ENCODE measurements around the gene ILK. TPM values are rescaled to one million over a fixed set of nuclear protein-coding genes. Genes with fewer than 3 reads are reported as not detected.
A peak's percentile ranks its signal among the peaks of the same experiment; 100 is the strongest.

Gene ILK
- total RNA-seq, 4 donors from 2014 or later: 81.1 to 121 (median 97.3) TPM

DNA sequence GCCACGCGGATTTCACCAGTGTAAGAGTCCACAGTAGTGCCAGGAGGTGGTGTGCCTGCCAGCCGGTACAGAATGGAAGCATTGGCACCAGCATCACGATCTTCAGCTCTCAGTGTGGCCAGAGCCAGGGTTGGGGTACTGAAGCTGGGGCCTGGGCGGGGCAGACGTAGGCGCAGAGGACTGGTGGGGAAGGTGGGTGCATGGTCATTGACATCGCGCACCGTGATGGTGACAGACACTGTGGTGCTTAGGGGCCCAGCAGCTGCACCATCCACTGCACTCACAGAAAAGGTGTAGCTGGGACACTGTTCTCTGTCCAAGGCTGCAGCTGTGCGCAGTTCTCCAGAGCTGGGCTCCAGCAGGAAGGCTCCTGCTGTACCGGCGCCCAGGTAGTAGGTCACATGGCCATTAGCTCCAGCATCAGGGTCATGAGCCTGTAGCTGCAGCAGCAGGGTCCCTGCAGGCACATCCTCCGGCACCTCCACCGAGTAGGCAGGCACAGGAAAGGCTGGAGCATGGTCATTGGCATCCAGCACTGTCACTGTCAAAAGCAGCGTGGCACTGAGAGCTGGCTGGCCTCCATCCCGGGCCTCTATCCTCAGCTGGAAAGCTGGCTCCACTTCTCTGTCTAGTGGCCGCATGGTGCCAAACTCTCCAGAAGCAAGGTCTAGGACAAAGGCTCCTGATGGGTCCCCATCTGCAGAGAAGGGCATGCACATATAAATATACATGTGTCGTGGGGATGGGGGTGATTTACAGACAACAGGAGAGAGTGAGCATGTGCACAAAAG lies 23.6 kb downstream of the ILK start:
- H3K9me3 ChIP-seq: no peaks in the 10 kb centered on the region
- TF ChIP-seq, protein P1, sequence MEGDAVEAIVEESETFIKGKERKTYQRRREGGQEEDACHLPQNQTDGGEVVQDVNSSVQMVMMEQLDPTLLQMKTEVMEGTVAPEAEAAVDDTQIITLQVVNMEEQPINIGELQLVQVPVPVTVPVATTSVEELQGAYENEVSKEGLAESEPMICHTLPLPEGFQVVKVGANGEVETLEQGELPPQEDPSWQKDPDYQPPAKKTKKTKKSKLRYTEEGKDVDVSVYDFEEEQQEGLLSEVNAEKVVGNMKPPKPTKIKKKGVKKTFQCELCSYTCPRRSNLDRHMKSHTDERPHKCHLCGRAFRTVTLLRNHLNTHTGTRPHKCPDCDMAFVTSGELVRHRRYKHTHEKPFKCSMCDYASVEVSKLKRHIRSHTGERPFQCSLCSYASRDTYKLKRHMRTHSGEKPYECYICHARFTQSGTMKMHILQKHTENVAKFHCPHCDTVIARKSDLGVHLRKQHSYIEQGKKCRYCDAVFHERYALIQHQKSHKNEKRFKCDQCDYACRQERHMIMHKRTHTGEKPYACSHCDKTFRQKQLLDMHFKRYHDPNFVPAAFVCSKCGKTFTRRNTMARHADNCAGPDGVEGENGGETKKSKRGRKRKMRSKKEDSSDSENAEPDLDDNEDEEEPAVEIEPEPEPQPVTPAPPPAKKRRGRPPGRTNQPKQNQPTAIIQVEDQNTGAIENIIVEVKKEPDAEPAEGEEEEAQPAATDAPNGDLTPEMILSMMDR (IDR thresholded peaks at IDR 0.05): no peak
- no peak for TF ChIP-seq POLR2A (IDR thresholded peaks at IDR 0.05)
- no peak for DNase-seq
- H3K4me1 ChIP-seq: peaks cover 0 to 7% (median 0%) of the 10 kb centered on the region in 4 donors
- H3K27me3 ChIP-seq: no peaks in the 10 kb centered on the region
- H3K36me3 ChIP-seq: peaks cover 0 to 40% (median 0%) of the 10 kb centered on the region in 3 donors
- peak overlapping the region in 1 of 4 donors; percentile 56 for H3K27ac ChIP-seq
- no peak overlapping the region for H3K4me3 ChIP-seq

DNA sequence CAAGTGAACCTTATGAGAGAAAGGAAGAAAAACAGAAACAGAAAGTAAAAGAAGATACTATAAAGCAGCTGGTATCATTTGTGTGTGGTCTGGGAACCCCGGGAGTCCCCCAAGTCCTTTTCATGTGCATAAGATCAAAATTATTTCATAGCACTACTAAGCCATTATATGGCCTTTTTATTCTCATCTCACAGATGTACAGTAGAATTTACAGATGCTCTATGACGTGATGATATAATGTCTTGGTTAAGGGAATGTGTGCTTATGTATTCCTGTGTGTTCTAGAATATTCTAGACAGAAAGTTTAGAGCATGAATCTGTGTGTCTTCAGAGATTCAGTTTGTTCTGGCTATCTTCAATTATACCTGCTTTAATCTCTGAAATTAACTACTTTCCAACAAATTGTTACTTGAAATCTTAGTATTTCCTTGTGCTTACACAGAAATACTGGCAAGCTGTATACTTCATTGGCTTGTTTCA lies 24.2 kb downstream of the ILK start:
- H3K9me3 ChIP-seq: no peaks in the 10 kb centered on the region
- DNase-seq: no peak
- no peak for TF ChIP-seq POLR2A (IDR thresholded peaks at IDR 0.05)
- TF ChIP-seq, protein P1 (IDR thresholded peaks at IDR 0.05): no peak
- H3K27ac ChIP-seq: peak overlapping the region in 1 of 4 donors; percentile 56
- peaks cover 0 to 44% (median 0%) of the 10 kb centered on the region in 3 donors for H3K36me3 ChIP-seq
- H3K4me1 ChIP-seq: peaks cover 0 to 7% (median 0%) of the 10 kb centered on the region in 4 donors
- H3K4me3 ChIP-seq: no peak overlapping the region
- H3K27me3 ChIP-seq: no peaks in the 10 kb centered on the region

DNA sequence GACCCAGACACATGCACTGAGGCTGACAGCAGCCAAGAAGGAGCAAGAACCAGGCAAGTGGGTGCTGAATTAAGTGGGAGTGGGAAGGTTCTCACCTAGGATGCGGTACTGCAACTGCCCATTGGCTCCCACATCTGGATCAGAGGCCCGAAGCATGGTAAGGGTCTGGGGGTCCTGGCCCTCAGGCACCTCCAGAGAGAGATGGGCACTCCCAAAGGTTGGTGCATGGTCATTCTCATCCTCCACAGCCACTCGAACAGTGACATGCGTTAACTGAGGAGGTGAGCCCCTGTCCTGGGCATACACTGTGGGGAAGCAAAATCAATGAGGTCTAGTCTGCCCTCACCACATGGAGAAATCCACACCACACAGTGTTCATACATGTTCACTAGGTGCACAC lies 25.0 kb downstream of the ILK start:
- H3K4me1 ChIP-seq: peaks cover 0 to 7% (median 0%) of the 10 kb centered on the region in 4 donors
- no peak for DNase-seq
- H3K27me3 ChIP-seq: no peaks in the 10 kb centered on the region
- no peak overlapping the region for H3K27ac ChIP-seq
- no peak overlapping the region for H3K4me3 ChIP-seq
- peaks cover 0 to 44% (median 0%) of the 10 kb centered on the region in 3 donors for H3K36me3 ChIP-seq
- TF ChIP-seq, protein P1 (IDR thresholded peaks at IDR 0.05): no peak
- no peak for TF ChIP-seq POLR2A (IDR thresholded peaks at IDR 0.05)
- no peaks in the 10 kb centered on the region for H3K9me3 ChIP-seq

DNA sequence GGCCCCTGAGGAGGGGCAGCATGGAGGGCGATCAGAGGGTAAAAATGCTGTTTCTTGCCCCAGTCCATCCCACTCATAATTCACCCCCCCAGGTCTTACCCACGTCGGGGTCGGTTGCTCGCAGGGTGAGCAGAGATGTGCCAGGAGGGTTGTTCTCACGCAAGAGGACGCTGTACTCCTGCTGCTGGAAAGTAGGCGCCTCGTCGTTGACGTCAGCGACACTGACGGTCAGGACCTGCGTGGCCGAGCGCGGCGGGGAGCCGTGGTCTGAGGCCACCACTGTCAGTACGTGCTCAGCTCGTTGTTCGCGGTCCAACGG lies 26.0 kb downstream of the ILK start:
- H3K36me3 ChIP-seq: peaks cover 0 to 44% (median 0%) of the 10 kb centered on the region in 3 donors
- TF ChIP-seq POLR2A (IDR thresholded peaks at IDR 0.05): no peak
- TF ChIP-seq, protein P1 (IDR thresholded peaks at IDR 0.05): no peak
- no peak for DNase-seq
- H3K4me3 ChIP-seq: no peak overlapping the region
- H3K4me1 ChIP-seq: peaks cover 0 to 7% (median 0%) of the 10 kb centered on the region in 4 donors
- H3K27me3 ChIP-seq: no peaks in the 10 kb centered on the region
- no peaks in the 10 kb centered on the region for H3K9me3 ChIP-seq
- H3K27ac ChIP-seq: no peak overlapping the region

DNA sequence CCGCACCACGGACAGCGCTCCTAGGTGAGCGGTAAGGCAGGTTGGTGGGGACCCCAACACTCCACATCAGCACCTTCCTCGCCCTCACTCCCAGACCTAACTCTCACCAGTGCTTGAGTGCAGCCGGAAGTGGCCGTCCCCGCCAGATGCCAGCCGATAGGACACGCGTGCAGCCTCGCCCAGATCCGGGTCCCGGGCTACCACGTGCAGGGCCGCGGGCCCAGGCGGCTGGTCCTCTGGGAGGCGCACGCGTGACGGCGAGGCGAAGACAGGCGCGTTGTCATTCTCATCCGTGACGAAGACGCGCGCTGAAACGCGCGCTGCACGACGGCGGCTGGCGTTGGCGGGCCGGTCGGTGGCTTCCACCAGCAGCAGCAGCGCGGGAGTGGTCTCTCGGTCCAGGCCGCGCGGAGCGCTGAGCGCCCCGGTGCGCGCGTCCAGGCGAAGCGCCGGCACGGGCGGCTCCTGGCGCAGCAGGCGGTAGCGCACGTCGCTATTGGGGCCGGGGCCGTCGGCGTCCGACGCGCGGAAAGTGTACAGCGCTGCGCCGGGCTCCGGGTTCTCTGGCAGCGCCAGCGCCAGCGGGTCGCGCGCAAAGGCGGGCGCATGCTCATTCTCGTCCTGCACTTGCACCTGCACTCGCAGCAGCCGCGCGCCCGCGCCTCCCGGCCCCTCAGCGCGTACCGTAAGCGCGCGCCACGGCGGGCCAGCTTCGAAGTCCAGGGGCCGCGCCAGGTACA lies 26.5 kb downstream of the ILK start:
- DNase-seq: no peak
- no peaks in the 10 kb centered on the region for H3K9me3 ChIP-seq
- peak overlapping the region in 2 of 4 donors; percentile 38 to 47 for H3K4me3 ChIP-seq
- H3K4me1 ChIP-seq: peaks cover 0 to 7% (median under 1%) of the 10 kb centered on the region in 4 donors
- TF ChIP-seq, protein P1 (IDR thresholded peaks at IDR 0.05): no peak
- TF ChIP-seq POLR2A (IDR thresholded peaks at IDR 0.05): no peak
- H3K36me3 ChIP-seq: peaks cover 0 to 43% (median 0%) of the 10 kb centered on the region in 3 donors
- no peaks in the 10 kb centered on the region for H3K27me3 ChIP-seq
- H3K27ac ChIP-seq: no peak overlapping the region

Measured in Peyer's patch (tissue), 4 donors.